PFSK-1 (cell line): ENCODE measurements around the gene GIT2.

ENCODE experiments used
- FOXP2 ChIP-seq: optimal IDR thresholded peaks from 2 replicates; pipeline ENCODE3; 2011; ENCODE audit warnings: borderline replicate concordance, control low read depth, inconsistent platforms; ENCODE audit not compliant: insufficient read depth; ENCODE audit errors: extremely low read length, extremely low read depth
- POLR2AphosphoS5 ChIP-seq: IDR thresholded peaks from 2 replicates; pipeline ENCODE4 v1.6.1; 2012; ENCODE audit warnings: low read depth, mild to moderate bottlenecking, control low read depth, low read length, moderate library complexity
- TAF1 ChIP-seq: IDR thresholded peaks from 2 replicates; pipeline ENCODE4 v1.6.1; 2012; ENCODE audit warnings: low read length, control low read depth, borderline replicate concordance; ENCODE audit not compliant: insufficient read depth

- TF ChIP-seq POLR2AphosphoS5: no peak
- TF ChIP-seq TAF1: no peak
- no peak for TF ChIP-seq FOXP2
Observed at GRCh38 chr12:109926016-109926415, 70.2 kb downstream of the GIT2 start.
